ENCODE results near the gene PDE12. TPM values are rescaled to one million over a fixed set of nuclear protein-coding genes. Genes with fewer than 3 reads are reported as not detected.
A peak's percentile ranks its signal among the peaks of the same experiment; 100 is the strongest.

The PDE12 gene
- total RNA-seq, 4 donors from 2014 or later: 13.6 to 33.4 (median 28.7) TPM

- intact Hi-C loops (cut with DNase I): no loop called here
- 1% methylated on average over 24 to 31 of the region's 31 CpGs for WGBS, 2 donors
- peaks cover 38 to 39% of the 10 kb centered on the region in 2 donors for H3K4me1 ChIP-seq
- no peaks in the 10 kb centered on the region for H3K36me3 ChIP-seq
- peak overlapping the region; percentile 95 to 99 (median 96) for H3K27ac ChIP-seq
- H3K4me3 ChIP-seq (replicated peaks in 1 of 3): peak overlapping the region; percentile 27 to 98 (median 95)
- peak; percentile 83 to 84 for DNase-seq
- H3K9me3 ChIP-seq: no peaks in the 10 kb centered on the region
- TF ChIP-seq POLR2A (IDR thresholded peaks at IDR 0.05): peak in 1 of 2 donors; percentile 59
- TF ChIP-seq CTCF (IDR thresholded peaks at IDR 0.05): no peak
- no peaks in the 10 kb centered on the region for H3K27me3 ChIP-seq
Observed at GRCh38 chr3:57596495-57597126, 40.5 kb downstream of the PDE12 start.

- WGBS, 2 donors: 1 to 2% methylated on average over 26 to 34 of the region's 67 CpGs
- TF ChIP-seq POLR2A (IDR thresholded peaks at IDR 0.05): peak; percentile 91 to 98
- peak in 2 of 6 experiments; percentile 25 to 29 for TF ChIP-seq CTCF (IDR thresholded peaks at IDR 0.05)
- intact Hi-C loops (cut with DNase I): no loop called here
Observed at GRCh38 chr3:57597127-57597923, 41.3 kb downstream of the PDE12 start, which contains the start of gene ARF4. ARF4 (minus strand) TSS chr3:57597344; CDS start chr3:57597140, 204 bp downstream.

GRCh38 chr3:57598765-57599360, 42.8 kb downstream of the PDE12 start:
- no peaks in the 10 kb centered on the region for H3K27me3 ChIP-seq
- peak overlapping the region in 1 of 3 donors; percentile 49 for H3K4me3 ChIP-seq (replicated peaks in 1 of 3)
- WGBS, 2 donors: 64 to 69% methylated on average over 5 of the region's 5 CpGs
- H3K9me3 ChIP-seq: no peaks in the 10 kb centered on the region
- no peaks in the 10 kb centered on the region for H3K36me3 ChIP-seq
- DNase-seq: no peak
- peaks cover 27 to 28% of the 10 kb centered on the region in 2 donors for H3K4me1 ChIP-seq
- intact Hi-C loops (cut with DNase I): no loop called here
- no peak for TF ChIP-seq CTCF (IDR thresholded peaks at IDR 0.05)
- TF ChIP-seq POLR2A (IDR thresholded peaks at IDR 0.05): no peak
- peak overlapping the region in 2 of 3 donors; percentile 83 to 89 for H3K27ac ChIP-seq

More at GRCh38 chr3:57597127-57597923, 41.3 kb downstream of the PDE12 start, which contains the start of gene ARF4:
- Histone ChIP-seq H3K4me1 (peaks cover 35 to 36% of the 10 kb centered on the region in 2 donors), H3K9me3 (no peaks in the 10 kb centered on the region), H3K27ac (peak within 1 kb of the TSS; percentile 95 to 99 (median 96)), H3K27me3 (no peaks in the 10 kb centered on the region), H3K4me3 (replicated peaks in 1 of 3) (peak within 1 kb of the TSS; percentile 51 to 98 (median 95)), H3K36me3 (no peaks in the 10 kb centered on the region)
- peak; percentile 99 to 100 for DNase-seq

- intact Hi-C loops (cut with DNase I): no loop called here
- Histone ChIP-seq H3K36me3 (no peaks in the 10 kb centered on the region), H3K27me3 (no peaks in the 10 kb centered on the region), H3K4me3 (replicated peaks in 1 of 3) (no peak overlapping the region), H3K27ac (no peak overlapping the region), H3K4me1 (peaks cover 14 to 15% of the 10 kb centered on the region in 2 donors), H3K9me3 (no peaks in the 10 kb centered on the region)
- WGBS, 2 donors: 97% methylated on average over 2 of the region's 2 CpGs
- DNase-seq: no peak
- no peak for TF ChIP-seq CTCF (IDR thresholded peaks at IDR 0.05)
Observed at GRCh38 chr3:57600195-57600594, 44.1 kb downstream of the PDE12 start.

Data from thyroid gland (tissue), 4 donors.